DMS53 treated with DMSO at 0.1 percent for 48 hours (cell line): ENCODE data around the gene HDAC10.

ENCODE experiments used
- DNase-seq: peaks from one replicate; lab custom pipeline; 2025; ENCODE audit not compliant: unreplicated experiment; lab: John Stamatoyannopoulos, UW

Gene HDAC10

GRCh38 chr22:50219800-50220602 is 31.1 kb downstream of the HDAC10 start:
- no peak for DNase-seq

GRCh38 chr22:50218996-50219727 is 31.9 kb downstream of the HDAC10 start:
- peak; percentile 80 for DNase-seq

- DNase-seq, result peak; percentile 85
Observed at GRCh38 chr22:50218153-50218995, 32.7 kb downstream of the HDAC10 start.

GRCh38 chr22:50217543-50218152 is 33.4 kb downstream of the HDAC10 start:
- no peak for DNase-seq

- DNase-seq, result no peak
Observed at GRCh38 chr22:50216684-50217520, 34.2 kb downstream of the HDAC10 start.

- DNase-seq, result no peak
Observed at GRCh38 chr22:50216055-50216683, 34.9 kb downstream of the HDAC10 start.

- DNase-seq, result no peak
Observed at GRCh38 chr22:50215297-50216054, 35.6 kb downstream of the HDAC10 start.

- DNase-seq, result no peak
Observed at GRCh38 chr22:50213263-50213662, 37.8 kb downstream of the HDAC10 start.

GRCh38 chr22:50211147-50211546 is 39.9 kb downstream of the HDAC10 start:
- DNase-seq, result no peak

GRCh38 chr22:50210378-50211139 is 40.5 kb downstream of the HDAC10 start:
- DNase-seq, result no peak

- DNase-seq, result peak; percentile 25
Observed at GRCh38 chr22:50209893-50210292, 41.2 kb downstream of the HDAC10 start.

GRCh38 chr22:50208939-50209892 is 41.8 kb downstream of the HDAC10 start:
- no peak for DNase-seq

GRCh38 chr22:50208430-50208938 is 42.6 kb downstream of the HDAC10 start:
- DNase-seq, result no peak

GRCh38 chr22:50207383-50208140 is 43.5 kb downstream of the HDAC10 start:
- DNase-seq, result no peak

GRCh38 chr22:50206599-50206998 is 44.5 kb downstream of the HDAC10 start:
- DNase-seq, result no peak
